Measurements from ENCODE around the gene LDHAL6B. TPM values are rescaled to one million over a fixed set of nuclear protein-coding genes. Genes with fewer than 3 reads are reported as not detected.

Gene LDHAL6B
- total and polyA plus RNA-seq, 8 donors: 0.09 to 0.17 (median 0.15) TPM; not detected in 4

DNA sequence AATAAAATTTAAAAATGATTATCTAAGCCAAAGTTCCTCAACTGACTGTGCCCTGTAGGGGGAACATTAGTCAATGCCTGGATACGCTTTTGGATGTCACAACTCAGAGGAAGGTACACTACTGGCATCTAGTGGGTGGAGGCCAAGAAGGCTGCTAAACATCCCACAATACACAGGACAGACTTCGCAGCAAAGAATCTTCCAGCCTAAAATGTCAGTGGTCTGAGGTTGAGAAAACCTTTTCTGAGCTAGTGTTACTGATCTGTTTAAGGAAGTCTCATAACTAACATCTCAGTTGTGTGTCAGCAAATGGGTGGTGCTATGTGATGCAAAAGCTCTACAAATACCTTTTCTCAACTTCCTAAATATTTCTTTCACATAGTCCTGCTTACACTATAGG lies 20.9 kb upstream of the LDHAL6B start:
- DNase-seq: no peak
- no peaks in the 10 kb centered on the region for H3K27me3 ChIP-seq
- H3K27ac ChIP-seq: no peak overlapping the region
- peak; percentile 72 for ATAC-seq
- H3K9me3 ChIP-seq: peaks cover 4 to 14% of the 10 kb centered on the region in 2 donors
- peaks cover 0 to 46% of the 10 kb centered on the region in 2 donors for H3K36me3 ChIP-seq
- no peaks in the 10 kb centered on the region for H3K4me1 ChIP-seq
- H3K4me3 ChIP-seq: no peak overlapping the region
- intact Hi-C loops (cut with DNase I): no loop called here
- TF ChIP-seq CTCF (IDR thresholded peaks at IDR 0.05): peak in 1 of 2 donors; percentile 22

GRCh38 chr15:59186501-59186900 lies 20.1 kb upstream of the LDHAL6B start:
- H3K27ac ChIP-seq: no peak overlapping the region
- no peak overlapping the region for H3K4me3 ChIP-seq
- ATAC-seq (no peak), DNase-seq (no peak)
- intact Hi-C loops (cut with DNase I): no loop called here
- H3K27me3 ChIP-seq: no peaks in the 10 kb centered on the region
- H3K4me1 ChIP-seq: no peaks in the 10 kb centered on the region
- peaks cover 4 to 11% of the 10 kb centered on the region in 2 donors for H3K9me3 ChIP-seq
- no peak for TF ChIP-seq CTCF (IDR thresholded peaks at IDR 0.05)
- H3K36me3 ChIP-seq: peaks cover 0 to 49% of the 10 kb centered on the region in 2 donors

DNA sequence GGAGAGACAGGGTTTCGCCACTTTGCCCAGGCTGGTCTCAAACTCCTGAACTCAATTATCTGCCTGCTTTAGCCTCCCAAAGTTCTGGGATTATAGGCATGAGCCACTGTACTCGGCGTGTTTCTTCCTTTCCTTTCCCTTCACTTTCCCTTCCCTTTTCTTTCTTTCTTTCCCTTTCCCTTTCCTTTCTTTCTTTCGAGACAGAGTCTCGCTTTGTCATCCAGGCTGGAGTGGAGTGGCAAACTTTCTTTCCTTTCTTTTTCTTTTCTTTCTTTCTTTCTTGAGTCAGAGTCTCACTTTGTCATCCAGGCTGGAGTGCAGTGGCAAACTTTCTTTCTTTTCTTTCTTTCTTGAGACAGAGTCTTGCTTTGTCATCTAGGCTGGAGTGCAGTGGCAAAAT lies 17.4 kb upstream of the LDHAL6B start:
- Histone ChIP-seq H3K36me3 (peaks cover 0 to 58% of the 10 kb centered on the region in 2 donors), H3K4me1 (no peaks in the 10 kb centered on the region), H3K9me3 (no peaks in the 10 kb centered on the region), H3K27ac (no peak overlapping the region), H3K27me3 (no peaks in the 10 kb centered on the region), H3K4me3 (no peak overlapping the region)
- TF ChIP-seq CTCF (IDR thresholded peaks at IDR 0.05): no peak
- DNase-seq: no peak
- intact Hi-C loops (cut with DNase I): no loop called here
- no peak for ATAC-seq

DNA sequence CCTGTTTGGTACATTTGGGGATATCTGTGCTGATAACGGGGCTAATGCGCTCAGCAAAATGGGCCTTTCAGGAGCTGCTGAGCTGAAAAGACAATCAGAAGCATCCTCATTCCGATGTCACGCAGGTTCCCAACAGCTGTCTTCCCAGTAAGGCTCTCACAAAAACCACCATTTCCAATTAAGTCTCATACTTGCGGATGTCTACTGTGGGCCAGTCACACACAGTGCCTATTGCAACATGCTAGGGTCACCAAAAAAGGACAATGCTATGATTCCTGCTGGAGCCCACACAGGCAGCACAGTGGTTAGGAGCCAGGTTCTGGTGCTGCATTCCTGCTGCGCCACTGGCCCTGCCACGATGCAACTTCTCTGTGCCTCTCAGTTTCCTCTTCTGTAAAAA lies 16.4 kb upstream of the LDHAL6B start:
- peaks cover 0 to 67% of the 10 kb centered on the region in 2 donors for H3K36me3 ChIP-seq
- H3K27ac ChIP-seq: no peak overlapping the region
- ATAC-seq (no peak), DNase-seq (no peak)
- no peak for TF ChIP-seq CTCF (IDR thresholded peaks at IDR 0.05)
- intact Hi-C loops (cut with DNase I): no loop called here
- no peak overlapping the region for H3K4me3 ChIP-seq
- no peaks in the 10 kb centered on the region for H3K4me1 ChIP-seq
- no peaks in the 10 kb centered on the region for H3K27me3 ChIP-seq
- no peaks in the 10 kb centered on the region for H3K9me3 ChIP-seq

GRCh38 chr15:59191855-59192237 lies 14.8 kb upstream of the LDHAL6B start:
- Histone ChIP-seq H3K27ac (no peak overlapping the region), H3K4me1 (no peaks in the 10 kb centered on the region), H3K27me3 (no peaks in the 10 kb centered on the region), H3K36me3 (peaks cover 0 to 70% of the 10 kb centered on the region in 2 donors), H3K4me3 (no peak overlapping the region), H3K9me3 (no peaks in the 10 kb centered on the region)
- TF ChIP-seq CTCF (IDR thresholded peaks at IDR 0.05): no peak
- peak; percentile 46 for ATAC-seq
- no peak for DNase-seq
- intact Hi-C loops (cut with DNase I): no loop called here
